Measurements from ENCODE around the gene IDH3G.

The IDH3G gene

GRCh38 chrX:153791104-153791852 lies 2.9 kb downstream of the IDH3G start:
- no peak for DNase-seq (ENCODE audit: low read depth)

DNA sequence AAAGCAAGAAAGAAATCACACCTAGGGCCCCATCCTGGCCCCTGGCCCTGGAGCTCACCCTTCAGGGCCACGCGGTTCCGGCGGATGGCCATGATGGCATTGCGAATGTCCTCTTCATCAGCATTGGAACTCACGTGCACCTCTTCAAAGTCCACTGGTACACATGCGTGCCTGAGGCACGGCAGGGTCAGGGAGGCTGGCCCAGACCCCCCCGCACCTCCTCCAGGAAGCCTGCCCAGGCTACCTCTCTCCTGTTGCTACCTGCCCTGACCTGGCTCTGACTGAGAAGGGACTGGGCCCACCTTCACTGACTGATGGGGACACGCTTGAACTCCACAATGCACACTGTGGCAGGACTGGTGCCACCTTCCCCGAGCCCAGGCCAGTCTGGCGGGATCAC lies 4.5 kb downstream of the IDH3G start:
- no peak for DNase-seq (ENCODE audit: low read depth)

DNA sequence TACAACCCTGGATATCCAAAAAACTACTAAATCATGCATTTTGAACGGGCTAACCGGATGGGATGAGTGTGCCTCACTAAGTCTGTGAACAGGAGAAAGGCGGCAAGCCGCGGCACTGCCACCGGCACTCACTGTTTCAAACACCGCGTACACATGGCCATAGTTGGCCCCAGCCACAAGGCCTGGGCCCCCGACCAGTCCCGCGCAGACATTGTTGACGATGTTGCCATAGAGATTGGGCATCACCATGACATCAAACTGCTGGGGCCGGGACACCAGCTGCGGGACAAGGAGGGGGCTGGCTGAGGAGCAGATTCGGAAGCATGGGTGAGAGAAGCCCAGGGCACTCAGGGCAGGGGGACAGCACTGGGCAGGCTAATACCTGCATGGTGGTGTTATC lies 7.5 kb downstream of the IDH3G start:
- no peak for DNase-seq (ENCODE audit: low read depth)

GRCh38 chrX:153784325-153784967 lies 9.7 kb downstream of the IDH3G start:
- no peak for DNase-seq (ENCODE audit: low read depth)

GRCh38 chrX:153783378-153784013 lies 10.7 kb downstream of the IDH3G start:
- no peak for DNase-seq (ENCODE audit: low read depth)

- DNase-seq (ENCODE audit: low read depth), result no peak
Measured at GRCh38 chrX:153782871-153783270, 11.3 kb downstream of the IDH3G start.

- no peak for DNase-seq (ENCODE audit: low read depth)
Measured at GRCh38 chrX:153782313-153782712, 11.9 kb downstream of the IDH3G start.

DNA sequence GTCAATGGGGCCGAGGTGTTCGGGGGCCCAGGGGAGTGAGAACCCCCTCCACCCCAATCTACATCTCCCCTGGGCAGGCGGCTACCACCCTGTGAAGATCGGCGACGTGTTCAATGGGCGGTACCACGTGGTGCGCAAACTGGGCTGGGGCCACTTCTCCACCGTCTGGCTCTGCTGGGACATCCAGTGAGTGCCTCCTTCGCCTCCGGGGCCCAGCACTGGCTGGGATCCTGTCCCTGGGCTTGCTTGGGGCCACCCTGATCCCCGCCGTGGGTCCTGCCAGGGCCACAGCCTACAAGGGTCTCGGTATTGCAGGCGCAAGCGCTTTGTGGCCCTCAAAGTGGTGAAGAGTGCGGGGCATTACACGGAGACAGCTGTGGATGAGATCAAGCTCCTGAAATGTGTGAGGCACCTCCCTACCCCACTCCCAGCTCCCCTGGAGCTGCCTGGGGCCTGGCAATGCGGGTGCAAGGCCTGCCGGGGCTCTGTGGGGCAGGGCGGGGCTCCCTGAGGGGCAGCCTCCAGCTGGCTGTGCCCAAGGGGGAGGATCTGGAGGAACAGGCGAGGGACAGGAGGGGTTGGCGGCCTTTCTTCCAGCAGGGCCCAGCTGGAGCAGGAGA lies 12.6 kb downstream of the IDH3G start:
- DNase-seq (ENCODE audit: low read depth), result no peak

DNA sequence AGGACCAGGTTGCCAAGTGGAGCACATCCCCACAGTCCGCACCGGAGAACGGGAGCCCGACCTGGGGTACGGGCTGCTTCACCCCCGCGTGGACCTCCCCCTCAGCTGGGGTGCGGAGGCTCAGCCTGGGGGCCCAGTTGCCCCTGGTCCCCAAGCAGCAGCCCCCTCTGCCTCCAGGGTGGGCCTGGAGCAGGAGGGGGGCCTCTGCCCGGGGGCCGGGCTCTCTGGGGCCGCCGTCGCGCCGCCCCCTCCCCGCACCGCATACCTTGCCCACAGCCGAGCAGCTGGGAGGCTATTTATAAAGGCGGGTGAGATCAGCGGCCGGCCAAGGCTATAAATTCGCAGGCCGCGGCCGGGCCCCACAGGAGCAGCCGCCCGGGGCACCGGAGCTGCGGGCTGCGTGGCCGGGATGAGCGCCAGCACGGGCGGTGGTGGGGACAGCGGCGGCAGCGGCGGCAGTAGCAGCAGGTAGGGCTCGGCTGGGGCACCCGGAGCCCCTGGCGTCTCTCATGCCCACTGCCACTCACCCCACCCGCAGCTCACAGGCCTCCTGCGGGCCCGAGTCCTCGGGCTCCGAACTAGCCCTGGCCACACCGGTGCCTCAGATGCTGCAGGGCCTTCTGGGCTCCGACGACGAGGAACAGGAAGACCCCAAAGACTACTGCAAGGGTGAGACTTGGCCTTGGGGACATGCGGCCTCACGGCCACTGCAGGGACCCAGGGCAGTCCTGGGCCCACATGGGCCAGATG lies 13.3 kb downstream of the IDH3G start, which contains the start of gene SRPK3:
Gene SRPK3, plus strand, starts transcription at position 364 of the 750 bp plus-strand sequence. Its CDS starts 46 bp downstream, at position 410.
- DNase-seq (ENCODE audit: low read depth), result peak; percentile 69

GRCh38 chrX:153779891-153780677 lies 14.1 kb downstream of the IDH3G start:
- peak; percentile 38 for DNase-seq (ENCODE audit: low read depth)

GRCh38 chrX:153778684-153779101 lies 15.5 kb downstream of the IDH3G start:
- DNase-seq (ENCODE audit: low read depth), result no peak

DNA sequence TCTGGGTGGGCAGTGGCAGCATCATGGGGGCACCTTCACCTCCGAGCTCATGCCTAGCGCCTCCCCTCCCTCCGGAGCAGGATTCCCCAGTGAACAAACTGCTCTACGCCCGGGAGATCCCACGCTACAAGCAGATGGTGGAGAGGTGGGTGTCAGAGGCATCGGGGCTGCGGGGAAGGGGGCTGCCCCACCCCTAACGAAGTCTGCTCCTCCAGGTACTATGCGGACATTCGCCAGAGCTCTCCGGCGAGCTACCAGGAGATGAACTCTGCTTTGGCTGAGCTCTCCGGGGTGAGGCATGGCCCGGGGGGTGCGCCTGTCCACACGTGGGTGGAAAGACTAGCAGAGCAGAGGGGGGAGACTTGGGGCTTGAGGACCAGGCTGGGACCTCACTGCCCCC lies 16.0 kb downstream of the IDH3G start:
- no peak for DNase-seq (ENCODE audit: low read depth)

GRCh38 chrX:153777261-153778090 lies 16.7 kb downstream of the IDH3G start:
- no peak for DNase-seq (ENCODE audit: low read depth)

GRCh38 chrX:153776611-153777045 lies 17.5 kb downstream of the IDH3G start:
- no peak for DNase-seq (ENCODE audit: low read depth)

GRCh38 chrX:153776120-153776599 lies 18.0 kb downstream of the IDH3G start:
- DNase-seq (ENCODE audit: low read depth), result no peak

- no peak for DNase-seq (ENCODE audit: low read depth)
Measured at GRCh38 chrX:153775293-153776119, 18.7 kb downstream of the IDH3G start.

DNA sequence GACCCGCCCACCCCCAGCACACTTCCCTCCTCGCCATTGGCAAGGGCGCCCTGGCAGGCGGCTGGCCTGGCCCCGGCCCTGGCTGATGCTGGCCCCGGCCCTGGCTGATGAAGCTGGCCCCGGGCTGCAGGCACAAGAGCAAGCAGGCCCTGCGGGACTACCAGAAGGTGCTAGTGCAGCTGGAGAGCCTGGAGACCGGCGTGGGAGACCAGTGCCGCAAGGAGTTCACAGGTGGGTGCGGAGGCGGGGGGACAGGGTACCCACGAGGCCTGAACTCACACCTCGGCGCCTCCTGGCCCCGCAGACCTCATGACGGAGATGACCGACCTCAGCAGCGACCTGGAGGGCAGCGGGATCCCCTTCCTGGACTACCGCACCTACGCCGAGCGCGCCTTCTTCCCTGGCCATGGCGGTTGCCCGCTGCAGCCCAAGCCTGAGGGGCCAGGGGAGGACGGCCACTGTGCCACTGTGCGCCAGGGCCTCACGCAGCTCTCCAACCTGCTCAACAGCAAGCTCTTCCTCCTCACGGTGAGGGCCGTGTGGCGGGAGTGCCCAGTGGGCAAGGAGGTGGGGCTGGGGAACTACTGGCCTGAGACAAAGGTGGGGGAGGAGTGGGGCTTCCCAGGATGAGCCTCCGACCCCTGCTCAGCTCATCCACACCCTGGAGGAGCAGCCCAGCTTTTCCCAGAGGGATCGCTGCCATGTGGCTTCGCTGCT lies 19.4 kb downstream of the IDH3G start:
- DNase-seq (ENCODE audit: low read depth), result no peak

Data from EH (cell line).